Activated naive CD4-positive, alpha-beta T cell (primary cell): ENCODE results near the gene AASS.

Source experiments
- DNase-seq, 4 experiments: peaks; one replicate each; lab custom pipeline; 2025; lab: John Stamatoyannopoulos, UW

AASS gene

GRCh38 chr7:122038904-122039303, 105.1 kb downstream of the AASS start:
- no peak for DNase-seq

- DNase-seq, result no peak
Observed at GRCh38 chr7:122038134-122038533, 105.9 kb downstream of the AASS start.

GRCh38 chr7:122035876-122036275, 108.2 kb downstream of the AASS start:
- no peak for DNase-seq

DNA sequence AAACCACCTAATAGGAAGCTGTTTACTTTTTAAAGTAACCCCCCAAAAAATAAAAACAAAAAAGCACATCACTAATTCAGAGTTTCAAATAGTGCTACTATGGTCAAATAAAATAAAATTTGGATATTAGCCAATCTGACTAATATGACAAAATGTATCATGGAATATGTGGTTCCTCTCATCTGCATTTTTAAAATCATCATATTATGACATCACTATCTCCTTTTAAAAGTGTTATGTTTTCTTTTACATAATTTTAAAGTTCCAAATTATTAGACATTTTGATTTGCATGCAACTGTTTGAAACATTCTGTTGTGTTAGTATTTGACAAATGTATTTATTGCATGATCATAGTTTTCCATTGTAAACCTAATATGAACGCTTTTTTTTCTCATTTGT, 110.4 kb downstream of the AASS start:
- DNase-seq, result no peak

- DNase-seq, result no peak
Observed at GRCh38 chr7:122027058-122027457, 117.0 kb downstream of the AASS start.
